H1 (cell line): ENCODE data around the gene GALP. TPM values are rescaled to one million over a fixed set of nuclear protein-coding genes. Genes with fewer than 3 reads are reported as not detected.

Experiments used
- CTCF ChIA-PET: fragments of 300-600 bp; sonication (Branson Sonifier 250); formaldehyde crosslinking; loops from one replicate; lab custom pipeline; 2021; ENCODE audit not compliant: partially characterized antibody; lab: Charles Lee
- POLR2A ChIA-PET: fragments of 300-600 bp; sonication (Branson Sonifier 250); formaldehyde crosslinking; loops from one replicate; lab custom pipeline; 2021; ENCODE audit warnings: inconsistent platforms; ENCODE audit not compliant: partially characterized antibody; lab: Charles Lee
- DNase-seq, 2 experiments: peaks; one replicate each; pipeline versions ENCODE4 v3.0.0 to v3.0.0-alpha.2; 2010 to 2022; ENCODE audit warnings: low spot score in 2 of 2, low read depth in 1 of 2, mixed read lengths in 1 of 2
- FAIRE-seq: peaks from 2 replicates; lab custom pipeline; 2011; peaks lifted over from hg19 to GRCh38; lab: Jason Lieb, UNC
- H2AFZ ChIP-seq: 2 replicates; pipeline ENCODE4 v1.8.1; 2012; ENCODE audit warnings: low read length, inconsistent platforms
- H2AK5ac ChIP-seq: 2 replicates; pipeline ENCODE4 v1.6.1; 2013; ENCODE audit warnings: low read depth, low read length
- H2BK120ac ChIP-seq: replicated peaks from 2 replicates; pipeline ENCODE3; 2013; ENCODE audit warnings: low read depth, low read length, inconsistent platforms
- H2BK12ac ChIP-seq: 2 replicates; pipeline ENCODE4 v1.6.1; 2013; ENCODE audit warnings: low read depth, low read length
- H2BK15ac ChIP-seq: 2 replicates; pipeline ENCODE4 v1.6.1; 2013; ENCODE audit warnings: low read length
- H2BK20ac ChIP-seq: 2 replicates; pipeline ENCODE4 v1.6.1; 2013; ENCODE audit warnings: low read length
- H2BK5ac ChIP-seq: 2 replicates; pipeline ENCODE4 v1.6.1; 2013; ENCODE audit warnings: low read depth, low read length
- H3K14ac ChIP-seq: 2 replicates; pipeline ENCODE4 v1.6.1; 2013; ENCODE audit warnings: inconsistent platforms; ENCODE audit not compliant: insufficient read length
- H3K18ac ChIP-seq: 2 replicates; pipeline ENCODE4 v1.6.1; 2013; ENCODE audit warnings: low read length; ENCODE audit errors: extremely low read depth
- H3K23ac ChIP-seq: 2 replicates; pipeline ENCODE4 v1.6.1; 2013; ENCODE audit warnings: inconsistent platforms; ENCODE audit not compliant: insufficient read length
- H3K23me2 ChIP-seq: 2 replicates; pipeline ENCODE4 v1.6.1; 2013; ENCODE audit warnings: low read depth, low read length
- H3K27ac ChIP-seq: 2 replicates; pipeline ENCODE4 v1.6.1; 2011; ENCODE audit warnings: low read depth, low read length, inconsistent platforms
- H3K27me3 ChIP-seq, 4 experiments: replicated peaks in 1 of 4; 1 replicate in 1 of 4; 2 replicates in 3 of 4; pipeline versions ENCODE4 v1.6.1 to v1.8.1; 2011 to 2013; ENCODE audit warnings: low read length in 3 of 4, mild to moderate bottlenecking in 3 of 4, inconsistent platforms in 2 of 4, mixed read lengths in 2 of 4, moderate library complexity in 1 of 4; ENCODE audit not compliant: control insufficient read depth in 3 of 4, insufficient read depth in 3 of 4; ENCODE audit errors: extremely low read depth in 1 of 4
- H3K36me3 ChIP-seq, 4 experiments: 2 replicates each; pipeline versions ENCODE4 v1.6.1 to v1.8.1; 2011 to 2013; ENCODE audit warnings: mild to moderate bottlenecking in 4 of 4, low read length in 3 of 4, moderate library complexity in 2 of 4, control low read depth in 1 of 4, inconsistent platforms in 1 of 4; ENCODE audit not compliant: insufficient read depth in 4 of 4, control insufficient read depth in 2 of 4
- H3K4ac ChIP-seq: replicated peaks from 2 replicates; pipeline ENCODE3; 2013; ENCODE audit warnings: low read length, low read depth, mixed read lengths, inconsistent platforms; ENCODE audit not compliant: insufficient read length
- H3K4me1 ChIP-seq, 4 experiments: replicated peaks in 1 of 4; 1 replicate in 1 of 4; 2 replicates in 3 of 4; pipeline versions ENCODE4 v1.6.1 to v1.8.1; 2011 to 2013; ENCODE audit warnings: low read length in 3 of 4, inconsistent platforms in 2 of 4, mixed read lengths in 1 of 4; ENCODE audit not compliant: insufficient read depth in 4 of 4, control insufficient read depth in 3 of 4
- H3K4me2 ChIP-seq, 2 experiments: 2 replicates each; pipeline versions ENCODE4 v1.6.1 to v1.8.1; 2011 to 2013; ENCODE audit warnings: low read depth in 2 of 2, low read length in 2 of 2, control low read depth in 1 of 2, inconsistent platforms in 1 of 2, mild to moderate bottlenecking in 1 of 2; ENCODE audit not compliant: insufficient read depth in 1 of 2
- H3K4me3 ChIP-seq, 4 experiments: fragments of 200-600, 300-600 bp in 1 of 4; sonication (generic), shearing (Covaris generic), sonication (Bioruptor Twin) in 1 of 4; 2 replicates each; pipeline versions ENCODE4 v1.5.1 to v1.8.1; 2011 to 2016; ENCODE audit warnings: low read length in 4 of 4, low read depth in 3 of 4, control low read depth in 2 of 4, inconsistent platforms in 2 of 4, mild to moderate bottlenecking in 2 of 4, mixed read lengths in 1 of 4, moderate library complexity in 1 of 4; ENCODE audit not compliant: insufficient read depth in 2 of 4; ENCODE audit errors: extremely low read depth in 1 of 4
- H3K56ac ChIP-seq: replicated peaks from 2 replicates; pipeline ENCODE3; 2013; ENCODE audit warnings: low read depth, mild to moderate bottlenecking, mixed read lengths, low read length, inconsistent platforms; ENCODE audit not compliant: insufficient read length
- H3K79me1 ChIP-seq: 2 replicates; pipeline ENCODE4 v1.6.1; 2013; ENCODE audit warnings: low read depth, low read length, control low read depth
- H3K79me2 ChIP-seq, 2 experiments: 2 replicates each; pipeline versions ENCODE4 v1.6.1 to v1.8.1; 2012 to 2013; ENCODE audit warnings: low read length in 2 of 2, mild to moderate bottlenecking in 2 of 2, inconsistent platforms in 1 of 2; ENCODE audit not compliant: insufficient read depth in 2 of 2, control insufficient read depth in 1 of 2
- H3K9ac ChIP-seq, 4 experiments: replicated peaks in 1 of 4; 1 replicate in 1 of 4; 2 replicates in 3 of 4; pipeline versions ENCODE4 v1.6.1 to v1.8.1; 2011 to 2013; ENCODE audit warnings: low read depth in 3 of 4, low read length in 3 of 4, control low read depth in 2 of 4, mild to moderate bottlenecking in 2 of 4, moderate library complexity in 2 of 4, inconsistent platforms in 1 of 4; ENCODE audit errors: extremely low read depth in 1 of 4
- H3K9me3 ChIP-seq, 2 experiments: 2 replicates each; pipeline versions ENCODE4 v1.6.1 to v1.8.1; 2012 to 2013; ENCODE audit warnings: mild to moderate bottlenecking in 2 of 2, moderate library complexity in 2 of 2, control low read depth in 1 of 2, inconsistent platforms in 1 of 2, low read depth in 1 of 2, low read length in 1 of 2, mixed read lengths in 1 of 2; ENCODE audit not compliant: insufficient read depth in 2 of 2
- H4K20me1 ChIP-seq, 2 experiments: replicated peaks in 1 of 2; 2 replicates each; pipeline versions ENCODE3 to v1.8.1; 2011 to 2013; ENCODE audit warnings: inconsistent platforms in 2 of 2, low read length in 2 of 2, mild to moderate bottlenecking in 1 of 2; ENCODE audit not compliant: insufficient read depth in 2 of 2, control insufficient read depth in 1 of 2
- H4K5ac ChIP-seq: 2 replicates; pipeline ENCODE4 v1.6.1; 2013; ENCODE audit warnings: low read length, low read depth, mixed read lengths, inconsistent platforms; ENCODE audit not compliant: insufficient read length
- H4K8ac ChIP-seq: 2 replicates; pipeline ENCODE4 v1.8.0; 2013; ENCODE audit warnings: mild to moderate bottlenecking, moderate library complexity, low read length, inconsistent platforms; ENCODE audit not compliant: insufficient read depth; ENCODE audit errors: extremely low read depth
- H4K91ac ChIP-seq: replicated peaks from 2 replicates; pipeline ENCODE3; 2013; ENCODE audit warnings: low read length, mixed read lengths, inconsistent platforms; ENCODE audit not compliant: insufficient read length
- ASH2L ChIP-seq: fragments of 200-600, 300-600 bp; sonication (generic); IDR thresholded peaks from one replicate; pipeline ENCODE4 v1.7.1; 2017; ENCODE audit warnings: low read length
- CBX8 ChIP-seq: fragments of 300-800, 300-1000 bp; sonication (generic); IDR thresholded peaks from 2 replicates; pipeline ENCODE4 v1.7.1; 2016; ENCODE audit warnings: low read depth, low read length, borderline replicate concordance
- CHD1 ChIP-seq: IDR thresholded peaks from 2 replicates; pipeline ENCODE4 v1.6.1; 2012; ENCODE audit warnings: low read depth, low read length, improper control_type of control experiment
- GABPA ChIP-seq: IDR thresholded peaks from 2 replicates; pipeline ENCODE4 v1.6.1; 2011; ENCODE audit warnings: mild to moderate bottlenecking, low read length, moderate library complexity, borderline replicate concordance; ENCODE audit not compliant: insufficient read depth
- POLR2AphosphoS5 ChIP-seq: IDR thresholded peaks from 2 replicates; pipeline ENCODE4 v1.6.1; 2011; ENCODE audit warnings: low read depth, low read length
- SAP30 ChIP-seq: fragments of 300-600 bp; sonication (generic); IDR thresholded peaks from 2 replicates; pipeline ENCODE4 v1.7.1; 2012; ENCODE audit warnings: low read length, moderate library complexity, mild to moderate bottlenecking, inconsistent platforms; ENCODE audit not compliant: insufficient read depth, insufficient replicate concordance
- SIX5 ChIP-seq: IDR thresholded peaks from 2 replicates; pipeline ENCODE4 v1.6.1; 2011; ENCODE audit warnings: mild to moderate bottlenecking, low read depth, low read length
- TAF7 ChIP-seq: optimal IDR thresholded peaks from 2 replicates; pipeline ENCODE3; 2011; ENCODE audit warnings: low read depth, mild to moderate bottlenecking, inconsistent platforms, low read length, moderate library complexity, borderline replicate concordance
- WGBS, 2 experiments: shearing (Covaris generic) in 1 of 2; methylation state at CpG; one replicate each; pipeline versions ENCODE4 v1.1.6 to v1.1.7; 2013 to 2015; ENCODE audit warnings: low lambda C conversion rate in 2 of 2, mixed read lengths in 2 of 2, inconsistent platforms in 1 of 2, low coverage in 1 of 2, missing lambda C conversion rate in 1 of 2; ENCODE audit not compliant: insufficient replicate concordance in 2 of 2, insufficient coverage in 1 of 2, insufficient read length in 1 of 2; ENCODE audit errors: extremely low coverage in 1 of 2, missing lambda C conversion rate in 1 of 2; 5-methylcytosine and 5-hydroxymethylcytosine counted together
- polyA plus RNA-seq, 7 experiments: library from polyadenylated mRNA; depleted of rRNA in 3 of 7; stranded (reverse) in 5 of 7; unstranded in 2 of 7; fragments of >200 nt in 5 of 7; fragments of 200-250 nt in 2 of 7; gene quantifications; 1 replicate in 5 of 7; 2 replicates in 1 of 7; 4 replicates in 1 of 7; pipeline versions ENCODE4 v1.2.1 to v1.2.3, GENCODE V29; 2011 to 2013; ENCODE audit warnings: missing spikeins in 2 of 7, mixed read lengths in 2 of 7
- total RNA-seq: library from RNA; stranded (reverse); fragmentation: NEBNext Ultra II Directional; extraction: Animal tissue kit (Norgen Biotek cat#: 25700); gene quantifications from 2 replicates; pipeline ENCODE4 v1.2.1, GENCODE V29; 2021
- TF ChIP-seq, protein P1 (sequence below), 3 experiments: IDR thresholded peaks; 1 replicate in 2 of 3; 2 replicates in 1 of 3; pipeline versions ENCODE4 v1.5.1 to v1.6.1; 2011; ENCODE audit warnings: low read length in 3 of 3, mild to moderate bottlenecking in 3 of 3, inconsistent platforms in 2 of 3, low read depth in 1 of 3, moderate library complexity in 1 of 3; ENCODE audit not compliant: insufficient read depth in 1 of 3; ENCODE audit errors: control extremely low read depth in 1 of 3

Gene GALP
- total and polyA plus RNA-seq, 2 of the 8 experiments (the other 6 are each of a cell fraction or from before 2014, with no cell fraction given) = 0.14 TPM; not detected in 1

DNA sequence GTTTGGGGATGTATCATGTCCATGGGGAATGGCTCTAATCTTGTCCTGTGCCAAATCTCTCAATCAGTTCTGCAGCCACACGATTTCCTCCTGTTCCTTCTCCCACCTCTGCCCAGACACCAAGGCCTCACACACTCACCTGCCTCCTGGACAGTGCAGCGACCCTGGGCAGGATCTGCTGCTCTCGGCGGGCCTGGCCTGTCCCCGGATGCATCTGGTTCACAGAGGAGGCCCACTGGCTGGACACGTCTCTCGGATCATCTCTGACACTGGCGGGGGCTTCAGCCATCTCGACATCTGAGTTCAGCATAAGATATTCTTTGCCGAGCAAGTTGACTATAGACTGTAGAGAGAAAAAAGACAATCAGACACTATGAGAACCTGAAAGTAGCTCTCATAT, 15.9 kb downstream of the GALP start:
- H3K27me3 ChIP-seq = no peaks in the 10 kb centered on the region
- WGBS, 2 experiments = 94% methylated on average over 10 of the region's 10 CpGs; no CpG with 5 or more reads in 1 of the 2 experiments
- no peak for DNase-seq
- H2BK12ac ChIP-seq = no peak overlapping the region
- no peak overlapping the region for H2AK5ac ChIP-seq
- H2AFZ ChIP-seq = no peak overlapping the region
- ChIA-PET CTCF (interaction anchor here (1.0 to 4.6 kb wide), 6 partner anchors 13 to 118 kb away, joined by 3 to 38 read pairs (median 8); partner anchors contain the start of gene GALP), POLR2A (no interaction called here)
- no peak overlapping the region for H3K4me3 ChIP-seq
- H3K23me2 ChIP-seq = no peaks in the 10 kb centered on the region
- H3K79me2 ChIP-seq = no peaks in the 10 kb centered on the region
- H4K5ac ChIP-seq = no peak overlapping the region
- H3K18ac ChIP-seq = no peak overlapping the region
- H3K14ac ChIP-seq = no peak overlapping the region
- no peaks in the 10 kb centered on the region for H3K36me3 ChIP-seq
- H4K91ac ChIP-seq = no peak overlapping the region
- H3K79me1 ChIP-seq = no peaks in the 10 kb centered on the region
- no peaks in the 10 kb centered on the region for H4K20me1 ChIP-seq
- H3K9ac ChIP-seq = no peak overlapping the region
- no peak overlapping the region for H3K4ac ChIP-seq
- H3K9me3 ChIP-seq = no peaks in the 10 kb centered on the region
- H2BK15ac ChIP-seq = no peak overlapping the region
- H3K27ac ChIP-seq = no peak overlapping the region
- FAIRE-seq = no peak
- no peak overlapping the region for H4K8ac ChIP-seq
- no peak overlapping the region for H2BK120ac ChIP-seq
- H2BK20ac ChIP-seq = no peak overlapping the region
- H3K23ac ChIP-seq = no peak overlapping the region
- H2BK5ac ChIP-seq = no peak overlapping the region
- H3K56ac ChIP-seq = no peak overlapping the region
- H3K4me2 ChIP-seq = no peak overlapping the region
- no peaks in the 10 kb centered on the region for H3K4me1 ChIP-seq
- TF ChIP-seq CHD1 (no peak), SIX5 (no peak), ASH2L (no peak), TAF7 (no peak), POLR2AphosphoS5 (no peak), SAP30 (no peak), GABPA (no peak), CBX8 (no peak)
- TF ChIP-seq, protein P1, sequence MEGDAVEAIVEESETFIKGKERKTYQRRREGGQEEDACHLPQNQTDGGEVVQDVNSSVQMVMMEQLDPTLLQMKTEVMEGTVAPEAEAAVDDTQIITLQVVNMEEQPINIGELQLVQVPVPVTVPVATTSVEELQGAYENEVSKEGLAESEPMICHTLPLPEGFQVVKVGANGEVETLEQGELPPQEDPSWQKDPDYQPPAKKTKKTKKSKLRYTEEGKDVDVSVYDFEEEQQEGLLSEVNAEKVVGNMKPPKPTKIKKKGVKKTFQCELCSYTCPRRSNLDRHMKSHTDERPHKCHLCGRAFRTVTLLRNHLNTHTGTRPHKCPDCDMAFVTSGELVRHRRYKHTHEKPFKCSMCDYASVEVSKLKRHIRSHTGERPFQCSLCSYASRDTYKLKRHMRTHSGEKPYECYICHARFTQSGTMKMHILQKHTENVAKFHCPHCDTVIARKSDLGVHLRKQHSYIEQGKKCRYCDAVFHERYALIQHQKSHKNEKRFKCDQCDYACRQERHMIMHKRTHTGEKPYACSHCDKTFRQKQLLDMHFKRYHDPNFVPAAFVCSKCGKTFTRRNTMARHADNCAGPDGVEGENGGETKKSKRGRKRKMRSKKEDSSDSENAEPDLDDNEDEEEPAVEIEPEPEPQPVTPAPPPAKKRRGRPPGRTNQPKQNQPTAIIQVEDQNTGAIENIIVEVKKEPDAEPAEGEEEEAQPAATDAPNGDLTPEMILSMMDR (IDR thresholded peaks at IDR 0.05; ENCODE audit: control extremely low read depth in 1 of 3, insufficient read depth in 1 of 3, low read depth in 1 of 3, low read length in 3 of 3) = no peak
